IgD-negative memory B cell (primary cell): ENCODE data around the gene CEP295NL. TPM values are rescaled to one million over a fixed set of nuclear protein-coding genes. Genes with fewer than 3 reads are reported as not detected.
A peak's percentile ranks its signal among the peaks of the same experiment; 100 is the strongest.
"Not testable (repeated sequence)": the region's sequence is repeated elsewhere in the genome, so short reads cannot be mapped to it uniquely, and the experiment has no call there.

Source experiments
- H3K27ac Mint-ChIP-seq, 3 donors: one replicate each; pipeline ENCODE4 v1.8.0; 2020 to 2022; ENCODE audit warnings: mild to moderate bottlenecking in 3 of 3, mixed read lengths in 3 of 3, moderate library complexity in 1 of 3
- H3K27me3 Mint-ChIP-seq: one replicate; pipeline ENCODE4 v1.8.0; 2021; ENCODE audit warnings: mixed read lengths
- H3K36me3 Mint-ChIP-seq: one replicate; pipeline ENCODE4 v1.8.0; 2020; ENCODE audit warnings: mild to moderate bottlenecking, mixed read lengths
- H3K4me1 Mint-ChIP-seq, 3 donors: one replicate each; pipeline ENCODE4 v1.8.0; 2020 to 2022; ENCODE audit warnings: mixed read lengths in 3 of 3, mild to moderate bottlenecking in 1 of 3
- H3K4me3 Mint-ChIP-seq, 4 donors: one replicate each; pipeline ENCODE4 v1.8.0; 2020 to 2022; ENCODE audit warnings: mild to moderate bottlenecking in 4 of 4, mixed read lengths in 4 of 4, moderate library complexity in 3 of 4
- H3K9me3 Mint-ChIP-seq, 3 donors: one replicate each; pipeline ENCODE4 v1.8.0; 2020 to 2021; ENCODE audit warnings: mixed read lengths in 3 of 3, mild to moderate bottlenecking in 1 of 3
- polyA plus RNA-seq: library from polyadenylated mRNA; unstranded; fragments of 300-500 nt; fragmentation: Illumina TruSeq; gene quantifications from one replicate; pipeline ENCODE4 v1.2.3, GENCODE V29; 2021

CEP295NL gene
- polyA plus RNA-seq, 1 donor from 2014 or later = 1.6 TPM

DNA sequence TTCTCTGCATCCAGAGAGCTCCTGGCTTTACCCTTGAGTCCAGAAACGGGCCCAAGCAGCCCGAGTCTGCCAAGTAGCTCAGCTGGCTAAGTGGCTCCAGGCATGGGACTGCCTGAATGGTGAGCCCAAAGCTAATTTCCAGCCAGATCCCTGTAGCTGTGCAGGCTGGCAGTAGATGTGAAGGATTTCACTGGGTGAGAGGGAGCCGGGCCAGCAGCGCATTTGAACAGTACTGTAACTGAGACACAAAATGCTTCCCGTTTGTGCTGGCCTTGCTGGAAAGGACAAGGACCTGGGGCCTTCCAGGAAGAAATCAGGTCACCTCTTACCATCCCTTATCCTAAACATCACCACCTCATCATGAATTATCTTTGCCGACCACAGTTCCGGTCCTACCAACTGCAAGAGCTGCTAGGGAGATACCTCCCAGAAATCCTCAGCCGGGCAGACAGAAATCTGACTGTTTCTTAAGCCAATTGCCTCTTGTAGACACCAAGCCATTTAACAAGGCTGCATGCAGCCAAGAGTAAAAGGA is 18.5 kb upstream of the CEP295NL start:
- no peaks in the 10 kb centered on the region for H3K36me3 Mint-ChIP-seq
- no peaks in the 10 kb centered on the region for H3K9me3 Mint-ChIP-seq
- peaks cover 5 to 16% (median 8%) of the 10 kb centered on the region in 3 donors for H3K4me1 Mint-ChIP-seq
- peaks cover 4% of the 10 kb centered on the region for H3K27me3 Mint-ChIP-seq
- H3K4me3 Mint-ChIP-seq = peak overlapping the region in 1 of 4 donors; percentile 68
- H3K27ac Mint-ChIP-seq = no peak overlapping the region

DNA sequence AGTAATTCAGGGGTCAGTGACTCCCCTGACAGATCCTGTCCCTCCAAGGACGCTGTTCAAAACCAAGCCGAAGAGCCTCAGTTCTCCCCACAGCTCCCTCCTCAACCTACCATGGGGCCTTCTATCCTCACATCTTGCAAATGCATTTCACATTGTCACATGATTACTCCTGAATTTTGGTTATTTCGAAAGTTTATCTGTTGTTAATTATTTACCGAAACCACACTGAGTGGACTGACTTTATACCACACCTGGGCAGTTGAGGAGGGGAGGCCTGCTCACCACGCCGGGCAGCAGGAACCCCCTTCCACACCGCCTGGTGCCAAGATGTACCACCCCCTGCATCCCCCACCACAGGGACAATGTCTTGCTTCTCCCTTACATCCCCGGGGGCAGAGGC is 17.5 kb upstream of the CEP295NL start:
- H3K36me3 Mint-ChIP-seq = no peaks in the 10 kb centered on the region
- no peaks in the 10 kb centered on the region for H3K9me3 Mint-ChIP-seq
- H3K27me3 Mint-ChIP-seq = peaks cover 2% of the 10 kb centered on the region
- peaks cover 5 to 18% (median 10%) of the 10 kb centered on the region in 3 donors for H3K4me1 Mint-ChIP-seq
- H3K4me3 Mint-ChIP-seq = peak overlapping the region in 1 of 4 donors; percentile 8
- no peak overlapping the region for H3K27ac Mint-ChIP-seq

DNA sequence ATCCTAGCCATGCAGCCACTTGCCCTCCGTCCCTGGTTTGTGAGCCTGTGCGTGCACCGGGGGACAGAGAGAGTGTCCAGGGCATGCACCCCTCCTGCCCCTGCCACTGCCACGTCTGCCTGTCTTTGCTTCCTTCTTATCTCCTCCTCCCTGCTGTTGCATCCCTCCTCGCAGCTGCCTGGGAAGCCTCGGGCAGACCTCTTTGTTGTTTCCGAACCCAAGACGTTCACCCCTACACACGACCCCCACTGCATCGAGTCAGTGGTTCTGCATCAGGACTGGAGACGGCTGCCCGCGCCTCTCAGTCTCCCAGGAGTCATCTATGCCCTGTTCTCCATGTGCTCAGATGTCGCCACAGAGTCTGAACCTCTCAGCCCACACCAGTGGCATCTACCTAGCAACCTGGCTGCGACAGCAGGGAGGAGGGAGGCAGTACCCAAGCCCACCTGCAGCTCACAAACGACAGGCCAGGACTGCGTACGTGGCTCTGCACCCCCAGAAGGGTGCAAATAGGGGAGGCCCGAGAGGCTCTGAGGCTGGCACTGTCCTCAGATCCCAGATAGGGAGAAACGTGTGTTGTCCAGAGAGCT is 17.0 kb upstream of the CEP295NL start:
- no peaks in the 10 kb centered on the region for H3K36me3 Mint-ChIP-seq
- H3K9me3 Mint-ChIP-seq = no peaks in the 10 kb centered on the region
- peak overlapping the region in 1 of 4 donors; percentile 38 for H3K4me3 Mint-ChIP-seq
- no peak overlapping the region for H3K27ac Mint-ChIP-seq
- H3K4me1 Mint-ChIP-seq = peaks cover 5 to 18% (median 10%) of the 10 kb centered on the region in 3 donors
- H3K27me3 Mint-ChIP-seq = peaks cover 2% of the 10 kb centered on the region

DNA sequence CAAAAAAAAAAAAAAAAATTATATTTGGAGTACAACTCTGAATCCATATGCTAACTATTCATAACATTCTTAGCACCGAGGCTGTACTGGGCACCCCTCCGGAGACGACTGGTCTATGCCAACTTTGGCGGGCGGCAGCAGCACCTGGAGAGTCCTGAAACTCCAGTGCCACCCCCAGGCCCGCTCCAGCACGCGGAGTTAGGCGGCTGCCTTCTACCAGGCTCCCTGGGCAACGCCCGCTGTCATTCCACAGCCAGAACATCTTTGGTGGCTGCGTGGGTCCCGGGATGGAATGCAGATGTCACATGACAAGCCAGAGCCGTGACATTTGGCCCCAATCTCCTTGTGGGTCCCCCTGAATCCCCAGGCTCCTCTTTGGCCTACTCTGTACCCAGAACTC is 16.0 kb upstream of the CEP295NL start:
- Mint-ChIP-seq H3K27ac (peak overlapping the region in 1 of 3 donors; percentile 10), H3K9me3 (no peaks in the 10 kb centered on the region), H3K4me1 (peaks cover 5 to 19% (median 10%) of the 10 kb centered on the region in 3 donors), H3K27me3 (peaks cover 2% of the 10 kb centered on the region), H3K4me3 (peak overlapping the region in 1 of 4 donors; percentile 27), H3K36me3 (no peaks in the 10 kb centered on the region)

DNA sequence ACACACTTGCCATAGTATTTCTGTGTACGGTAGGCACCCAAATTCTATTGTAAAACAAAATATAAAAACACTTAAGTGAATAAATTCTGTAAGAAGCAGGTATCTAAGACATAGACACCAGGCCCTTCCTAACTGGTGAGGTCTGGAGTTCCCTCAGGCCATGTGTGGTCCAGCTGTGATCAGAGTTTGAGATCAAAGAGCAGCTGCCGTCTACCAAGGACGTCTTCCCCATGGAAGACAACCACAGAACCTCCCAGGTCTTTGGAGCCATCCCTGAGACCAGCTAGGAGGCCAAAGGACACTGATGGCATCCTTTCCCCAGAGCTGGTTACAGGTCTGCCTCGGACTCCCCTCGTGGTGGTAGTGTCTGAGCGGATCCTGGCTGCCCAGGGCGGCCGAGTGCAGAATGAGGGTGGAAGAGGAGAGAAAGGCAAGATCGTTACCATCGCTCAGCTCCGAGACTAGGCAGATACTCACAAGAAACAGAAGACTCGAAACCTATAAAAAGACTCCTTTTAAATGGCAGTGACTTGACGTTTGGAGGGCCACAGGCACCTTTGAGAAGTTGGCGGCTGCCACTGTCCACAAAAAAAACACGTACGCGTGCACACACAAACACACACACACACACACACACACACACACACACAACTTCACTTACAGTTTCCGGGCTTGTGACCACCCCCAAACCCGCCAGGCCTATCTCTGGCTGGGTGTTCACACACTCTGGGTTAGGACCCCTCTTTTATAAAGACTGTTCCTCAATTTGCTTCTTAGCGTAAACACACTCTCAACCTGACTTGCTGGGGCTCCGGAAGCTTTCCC is 14.7 kb upstream of the CEP295NL start:
- peak overlapping the region in 2 of 3 donors; percentile 18 to 21 for H3K27ac Mint-ChIP-seq

DNA sequence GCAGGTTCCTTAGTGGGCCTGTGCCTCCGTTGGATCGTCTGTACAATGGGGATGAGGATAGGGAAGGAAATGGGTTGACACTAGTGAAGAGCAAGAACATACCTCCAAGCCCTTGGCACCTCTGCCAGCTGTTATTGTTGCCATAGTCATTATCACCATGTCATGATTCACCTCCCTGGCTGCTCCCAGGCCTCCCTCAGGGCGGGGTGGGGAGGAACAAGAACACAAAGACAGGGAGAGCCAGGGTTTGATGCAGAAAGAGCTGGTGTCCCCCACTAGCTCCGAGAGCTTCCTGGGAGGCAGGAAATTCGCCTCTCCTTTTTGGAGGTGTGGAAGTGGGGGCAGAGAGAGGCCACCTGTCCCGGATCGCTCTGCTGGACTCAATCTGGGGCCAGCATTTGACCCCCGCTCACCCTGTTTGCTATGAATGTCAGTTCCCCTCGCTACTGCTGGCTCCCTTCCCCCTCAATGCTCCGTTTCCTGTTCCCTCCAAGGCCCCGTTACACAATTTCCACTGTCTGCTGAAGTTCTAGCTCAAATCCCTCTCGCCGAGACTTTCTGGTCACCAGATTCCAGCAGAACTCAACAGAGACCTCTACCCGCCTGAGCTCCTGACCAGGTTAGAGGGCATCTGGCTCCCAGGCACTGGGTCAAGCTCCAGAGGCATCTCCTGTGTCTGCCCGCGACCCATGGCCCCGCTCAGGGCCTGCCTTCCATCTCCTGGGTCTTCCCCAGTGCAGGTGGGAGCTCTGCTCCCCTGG is 13.1 kb upstream of the CEP295NL start:
- H3K4me1 Mint-ChIP-seq = peaks cover 0 to 11% (median 5%) of the 10 kb centered on the region in 3 donors
- H3K36me3 Mint-ChIP-seq = peaks cover 6% of the 10 kb centered on the region
- no peaks in the 10 kb centered on the region for H3K9me3 Mint-ChIP-seq
- H3K27ac Mint-ChIP-seq = peak overlapping the region in 1 of 3 donors; percentile 67
- H3K27me3 Mint-ChIP-seq = peaks cover 2% of the 10 kb centered on the region
- peak overlapping the region in 1 of 4 donors; percentile 18 for H3K4me3 Mint-ChIP-seq

More for the DNA sequence above, 14.7 kb upstream of the CEP295NL start:
- H3K4me3 Mint-ChIP-seq = peak overlapping the region in 1 of 4 donors; percentile 45
- no peaks in the 10 kb centered on the region for H3K9me3 Mint-ChIP-seq
- peaks cover 2% of the 10 kb centered on the region for H3K27me3 Mint-ChIP-seq
- peaks cover 0 to 11% (median 5%) of the 10 kb centered on the region in 3 donors for H3K4me1 Mint-ChIP-seq
- peaks cover 2% of the 10 kb centered on the region for H3K36me3 Mint-ChIP-seq

DNA sequence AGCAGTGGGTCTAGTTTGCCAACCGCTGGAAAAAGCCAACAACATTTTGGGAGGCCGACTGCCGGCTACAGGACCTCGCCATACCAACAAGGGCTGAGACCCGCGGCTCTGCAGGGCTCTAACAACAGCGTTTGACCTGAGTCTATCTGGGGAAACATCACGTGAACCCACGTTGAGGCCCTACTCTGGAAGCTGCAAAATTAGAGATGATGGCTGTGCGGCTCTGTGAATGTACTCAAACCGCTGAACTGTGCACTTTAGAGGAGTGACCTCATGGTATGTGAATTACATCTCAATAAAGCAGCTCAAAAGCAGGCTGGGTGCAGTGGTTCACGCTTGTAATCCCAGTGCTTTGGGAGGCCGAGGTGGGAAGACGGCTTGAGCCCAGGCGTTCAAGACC is 10.1 kb upstream of the CEP295NL start:
- H3K4me1 Mint-ChIP-seq = peaks cover 0 to 14% (median 10%) of the 10 kb centered on the region in 3 donors
- no peak overlapping the region for H3K27ac Mint-ChIP-seq
- H3K9me3 Mint-ChIP-seq = no peaks in the 10 kb centered on the region
- H3K36me3 Mint-ChIP-seq = peaks cover 6% of the 10 kb centered on the region
- peaks cover 4% of the 10 kb centered on the region for H3K27me3 Mint-ChIP-seq
- H3K4me3 Mint-ChIP-seq = no peak overlapping the region

DNA sequence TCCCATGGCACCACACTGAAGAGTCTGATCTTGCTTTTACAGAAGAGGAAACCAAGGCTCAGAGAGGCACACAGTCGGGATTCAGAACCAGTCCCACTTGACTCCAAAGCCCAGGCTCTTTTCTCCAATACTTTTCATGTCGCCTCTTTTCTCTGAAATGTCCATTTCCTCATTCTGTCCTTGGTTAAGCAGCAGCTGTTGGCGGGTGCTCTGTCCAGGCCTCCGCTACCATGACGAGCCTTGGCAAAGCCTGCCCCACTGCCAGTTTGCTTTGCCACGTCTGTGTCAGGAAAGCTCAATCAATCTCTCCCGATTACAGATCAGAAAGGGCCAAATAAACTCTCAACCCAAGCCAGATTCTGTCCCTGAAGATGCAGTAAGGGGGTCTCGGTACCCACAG is 9.1 kb upstream of the CEP295NL start:
- peaks cover 4% of the 10 kb centered on the region for H3K27me3 Mint-ChIP-seq
- peak overlapping the region in 1 of 3 donors; percentile 28 for H3K27ac Mint-ChIP-seq
- H3K4me3 Mint-ChIP-seq = no peak overlapping the region
- H3K9me3 Mint-ChIP-seq = no peaks in the 10 kb centered on the region
- peaks cover 0 to 9% (median 7%) of the 10 kb centered on the region in 3 donors for H3K4me1 Mint-ChIP-seq
- peaks cover 6% of the 10 kb centered on the region for H3K36me3 Mint-ChIP-seq

DNA sequence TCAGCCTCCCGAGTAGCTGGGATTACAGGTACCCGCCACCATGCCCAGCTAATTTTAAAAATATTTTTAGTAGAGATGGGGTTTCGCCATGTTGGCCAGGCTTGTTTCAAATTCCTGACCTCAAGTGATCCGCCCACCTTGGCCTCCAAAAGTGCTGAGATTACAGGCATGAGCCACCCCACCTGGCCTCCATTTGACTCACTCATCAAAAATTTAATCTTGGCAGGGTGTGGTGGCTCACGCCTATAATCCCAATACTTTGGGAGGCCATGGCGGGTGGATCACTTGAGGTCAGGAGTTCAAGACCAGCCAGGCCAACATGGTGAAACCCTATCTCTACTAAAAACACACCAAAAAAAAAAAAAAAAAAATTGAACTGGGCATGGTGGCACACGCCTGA is 8.5 kb upstream of the CEP295NL start:
- not testable (repeated sequence) for H3K9me3 Mint-ChIP-seq, H3K4me3 Mint-ChIP-seq, H3K4me1 Mint-ChIP-seq, H3K36me3 Mint-ChIP-seq, H3K27me3 Mint-ChIP-seq, H3K27ac Mint-ChIP-seq

DNA sequence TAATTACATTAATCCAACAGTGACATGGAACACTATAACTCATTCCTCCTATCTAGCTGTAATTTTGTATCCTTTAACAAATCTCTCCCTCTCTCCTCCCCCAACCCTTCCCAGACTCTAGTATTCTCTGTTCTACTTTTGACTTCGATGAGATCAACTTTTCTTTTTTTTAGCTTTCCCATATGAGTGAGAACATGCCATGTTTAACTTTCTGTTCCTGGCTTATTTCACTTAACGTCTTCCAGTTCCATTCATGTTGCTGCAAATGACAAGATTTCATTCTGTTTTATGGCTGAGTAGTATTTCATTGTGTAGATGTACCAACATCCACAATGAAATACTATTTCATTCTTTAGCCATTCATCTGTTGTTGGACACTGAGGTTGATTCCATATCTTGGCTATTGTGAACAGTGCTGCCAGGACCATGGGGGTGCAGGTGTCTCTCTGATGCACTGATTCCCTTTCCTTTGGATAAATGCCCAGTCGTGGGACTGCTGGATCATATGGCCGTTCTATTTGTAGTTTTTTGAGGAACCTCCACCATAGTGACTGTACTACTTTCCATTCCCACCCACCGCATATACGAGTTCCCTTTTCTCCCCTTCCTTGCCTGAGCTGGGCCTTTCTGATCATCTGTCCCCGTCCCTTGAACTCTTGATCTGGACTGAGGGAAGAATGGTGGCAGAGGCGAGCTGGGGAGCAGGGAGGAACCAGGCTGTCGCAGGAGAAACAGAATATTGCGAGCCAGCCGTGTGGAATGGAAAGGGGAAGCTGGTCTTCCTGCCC is 7.7 kb upstream of the CEP295NL start:
- peaks cover 4% of the 10 kb centered on the region for H3K27me3 Mint-ChIP-seq
- no peaks in the 10 kb centered on the region for H3K9me3 Mint-ChIP-seq
- no peak overlapping the region for H3K4me3 Mint-ChIP-seq
- peaks cover 8% of the 10 kb centered on the region for H3K36me3 Mint-ChIP-seq
- peaks cover 0 to 7% (median 5%) of the 10 kb centered on the region in 3 donors for H3K4me1 Mint-ChIP-seq
- no peak overlapping the region for H3K27ac Mint-ChIP-seq

DNA sequence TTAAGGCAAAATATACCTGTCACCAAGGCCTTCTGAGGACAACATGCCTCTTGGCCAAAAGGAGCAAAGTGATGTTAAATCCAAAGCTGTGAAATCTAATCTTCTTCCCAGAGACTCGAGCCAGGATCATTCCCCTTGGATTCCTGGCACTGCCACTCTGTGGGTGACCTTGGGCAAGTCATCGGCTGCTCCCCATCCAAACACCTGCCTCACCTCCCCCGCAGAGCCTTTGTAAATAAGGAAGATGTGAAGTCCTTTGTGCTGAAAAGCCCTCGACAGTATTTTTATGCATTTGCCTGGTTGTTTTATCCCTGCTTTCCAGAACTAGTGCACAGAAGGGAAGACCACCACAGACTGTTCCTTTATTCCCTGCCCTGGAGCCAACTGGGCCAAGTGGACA is 5.4 kb upstream of the CEP295NL start:
- peak overlapping the region in 1 of 3 donors; percentile 29 for H3K27ac Mint-ChIP-seq
- H3K4me1 Mint-ChIP-seq = peaks cover 0 to 8% (median 4%) of the 10 kb centered on the region in 3 donors
- no peaks in the 10 kb centered on the region for H3K9me3 Mint-ChIP-seq
- H3K27me3 Mint-ChIP-seq = peaks cover 4% of the 10 kb centered on the region
- peaks cover 6% of the 10 kb centered on the region for H3K36me3 Mint-ChIP-seq
- H3K4me3 Mint-ChIP-seq = peak overlapping the region in 1 of 4 donors; percentile 21

DNA sequence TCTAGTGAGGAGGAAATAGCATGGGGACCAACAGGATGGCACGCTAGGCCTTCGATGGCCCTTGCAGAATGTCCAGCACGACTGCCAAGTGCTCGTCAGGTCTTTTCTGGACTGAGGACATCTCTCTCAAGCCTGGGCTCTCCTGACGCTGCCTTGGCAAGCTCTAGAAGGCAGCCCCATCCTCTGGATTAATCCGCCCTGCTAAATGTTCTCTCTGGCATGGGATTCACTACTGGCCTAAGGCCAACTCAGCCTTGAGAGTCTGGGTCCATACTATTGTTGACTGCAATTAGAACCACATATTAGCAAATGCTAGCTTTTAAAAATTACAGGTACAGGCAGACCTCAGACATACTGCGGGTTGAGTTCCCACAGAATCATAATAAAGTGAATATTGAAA is 2.5 kb upstream of the CEP295NL start:
- peaks cover 2% of the 10 kb centered on the region for H3K36me3 Mint-ChIP-seq
- H3K4me1 Mint-ChIP-seq = peaks cover 0 to 5% (median 0%) of the 10 kb centered on the region in 3 donors
- H3K27ac Mint-ChIP-seq = no peak overlapping the region
- H3K4me3 Mint-ChIP-seq = no peak overlapping the region
- H3K27me3 Mint-ChIP-seq = peaks cover 4% of the 10 kb centered on the region
- no peaks in the 10 kb centered on the region for H3K9me3 Mint-ChIP-seq

DNA sequence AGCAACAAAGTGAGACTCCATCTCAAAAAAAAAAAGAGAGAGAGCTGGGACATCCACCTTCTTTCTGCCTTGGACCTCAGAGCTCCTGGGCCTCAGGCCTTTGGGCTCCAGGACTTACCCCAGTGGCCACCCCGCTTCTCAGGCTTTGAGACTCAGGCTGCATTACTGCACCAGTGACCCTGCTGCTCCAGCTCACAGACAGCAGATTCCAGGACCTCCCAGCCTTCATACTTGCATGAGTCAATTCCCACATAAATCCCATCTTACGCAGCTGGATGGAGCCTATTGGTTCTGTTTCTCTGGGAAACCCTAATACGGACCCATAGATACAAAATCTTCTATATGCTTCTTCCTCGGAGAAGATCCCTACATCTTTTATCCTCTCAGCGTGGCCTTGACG is 2.1 kb upstream of the CEP295NL start:
- no peak overlapping the region for H3K27ac Mint-ChIP-seq
- no peaks in the 10 kb centered on the region for H3K9me3 Mint-ChIP-seq
- H3K4me1 Mint-ChIP-seq = peaks cover 0 to 4% (median 0%) of the 10 kb centered on the region in 3 donors
- H3K4me3 Mint-ChIP-seq = no peak overlapping the region
- H3K36me3 Mint-ChIP-seq = peaks cover 2% of the 10 kb centered on the region
- H3K27me3 Mint-ChIP-seq = peaks cover 4% of the 10 kb centered on the region

DNA sequence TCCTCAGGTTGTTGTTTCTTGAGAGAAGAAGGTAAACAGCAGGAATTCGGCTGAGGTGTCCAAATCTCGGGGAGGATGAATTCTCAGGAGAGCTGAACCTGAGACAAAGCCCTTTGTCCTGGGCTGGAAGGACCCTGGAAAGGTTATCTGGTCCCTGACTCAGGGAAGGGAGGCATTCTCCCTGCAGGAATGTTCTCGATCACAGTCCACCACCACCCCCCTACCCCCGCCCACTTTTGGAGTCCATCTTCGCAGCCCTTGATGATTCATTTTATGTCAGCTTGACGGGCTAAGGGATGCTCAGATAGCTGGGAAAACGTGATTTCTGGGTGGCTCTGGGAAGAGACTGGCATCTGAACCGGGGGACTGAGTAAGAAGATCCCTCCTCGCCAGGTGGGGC is 1.4 kb upstream of the CEP295NL start:
- Mint-ChIP-seq H3K36me3 (peaks cover 2% of the 10 kb centered on the region), H3K4me1 (peaks cover 0 to 4% (median 0%) of the 10 kb centered on the region in 3 donors), H3K4me3 (no peak overlapping the region), H3K27ac (no peak overlapping the region), H3K27me3 (peaks cover 2% of the 10 kb centered on the region), H3K9me3 (no peaks in the 10 kb centered on the region)
